GM23248 (cell line): ENCODE data around the gene SEMA4A. TPM values are rescaled to one million over a fixed set of nuclear protein-coding genes. Genes with fewer than 3 reads are reported as not detected.

ENCODE experiments used
- DNase-seq: peaks from one replicate; pipeline ENCODE4 v3.0.0-alpha.2; 2015
- H2AFZ ChIP-seq: fragments of 200-600 bp; sonication (generic); 2 replicates; pipeline ENCODE4 v1.6.1; 2016; ENCODE audit warnings: antibody characterized with exemption
- H3F3A ChIP-seq: fragments of 200-600 bp; sonication (generic); 2 replicates; pipeline ENCODE4 v1.6.1; 2016; ENCODE audit warnings: mild to moderate bottlenecking, antibody characterized with exemption, mixed run types; ENCODE audit not compliant: insufficient read depth
- H3K27ac ChIP-seq: fragments of 200-600 bp; sonication (generic); 2 replicates; pipeline ENCODE4 v1.5.1; 2016; ENCODE audit warnings: mild to moderate bottlenecking
- H3K27me3 ChIP-seq: fragments of 200-600 bp; sonication (generic); replicated peaks from 2 replicates; pipeline ENCODE4 v1.6.1; 2016; ENCODE audit warnings: mild to moderate bottlenecking; ENCODE audit not compliant: insufficient read depth
- H3K36me3 ChIP-seq: fragments of 200-600 bp; sonication (generic); 2 replicates; pipeline ENCODE4 v1.6.1; 2016; ENCODE audit warnings: low read depth, mild to moderate bottlenecking
- H3K4me1 ChIP-seq: fragments of 200-600 bp; sonication (generic); 2 replicates; pipeline ENCODE4 v1.6.1; 2016; ENCODE audit warnings: mild to moderate bottlenecking; ENCODE audit not compliant: insufficient read depth
- H3K4me2 ChIP-seq: fragments of 200-600 bp; sonication (generic); one replicate; pipeline ENCODE4 v1.6.1; 2016; ENCODE audit warnings: mild to moderate bottlenecking; ENCODE audit not compliant: unreplicated experiment
- H3K4me3 ChIP-seq: fragments of 200-600 bp; sonication (generic); 2 replicates; pipeline ENCODE4 v1.5.1; 2016; ENCODE audit warnings: mild to moderate bottlenecking
- H3K79me2 ChIP-seq: fragments of 200-600 bp; sonication (generic); 2 replicates; pipeline ENCODE4 v1.6.1; 2016; ENCODE audit warnings: mild to moderate bottlenecking; ENCODE audit not compliant: insufficient read depth
- H3K9ac ChIP-seq: fragments of 200-600 bp; sonication (generic); 2 replicates; pipeline ENCODE4 v1.6.1; 2016; ENCODE audit warnings: mild to moderate bottlenecking
- H3K9me2 ChIP-seq: fragments of 200-600 bp; sonication (generic); 2 replicates; pipeline ENCODE4 v1.6.1; 2016; ENCODE audit warnings: mixed run types, mild to moderate bottlenecking, moderate library complexity; ENCODE audit not compliant: insufficient read depth
- H3K9me3 ChIP-seq: fragments of 200-600 bp; sonication (generic); one replicate; pipeline ENCODE4 v1.6.1; 2017; ENCODE audit warnings: low read depth
- H4K20me1 ChIP-seq: fragments of 200-600 bp; sonication (generic); 2 replicates; pipeline ENCODE4 v1.6.0; 2016; ENCODE audit not compliant: insufficient read depth
- EZH2 ChIP-seq: fragments of 200-600 bp; sonication (generic); IDR thresholded peaks from 2 replicates; pipeline ENCODE4 v1.6.1; 2018; ENCODE audit warnings: antibody characterized with exemption, mild to moderate bottlenecking; ENCODE audit not compliant: insufficient read depth, poor library complexity, severe bottlenecking
- EZH2phosphoT487 ChIP-seq: fragments of 200-600 bp; sonication (generic); IDR thresholded peaks from 2 replicates; pipeline ENCODE4 v1.6.1; 2018; ENCODE audit warnings: antibody characterized with exemption, moderate library complexity, mild to moderate bottlenecking, low read depth; ENCODE audit not compliant: insufficient read depth
- WGBS, 2 experiments: methylation state at CpG; one replicate each; pipeline ENCODE4 v1.1.6; 2015 to 2017; ENCODE audit warnings: low lambda C conversion rate in 2 of 2, low coverage in 1 of 2; ENCODE audit errors: missing lambda C conversion rate in 2 of 2; 5-methylcytosine and 5-hydroxymethylcytosine counted together
- in situ Hi-C: fragments of 300-500 bp; cut with MboI; formaldehyde crosslinking; loops from 2 replicates; pipeline ENCODE4 v1.15.0; 2020
- polyA plus RNA-seq: library from polyadenylated mRNA; unstranded; fragments of >200 nt; fragmentation: Nextera tagmentation; extraction: Ambion mirVana; gene quantifications from 2 replicates; pipeline ENCODE4 v1.2.1, GENCODE V29; 2016
- total RNA-seq: library from RNA; depleted of rRNA; stranded (reverse); fragments of >200 nt; shearing (Covaris generic); gene quantifications from 2 replicates; pipeline ENCODE4 v1.2.3, GENCODE V29; 2014

The SEMA4A gene
- total and polyA plus RNA-seq, 2 experiments from 2014 or later: 0.35 to 1.1 TPM

DNA sequence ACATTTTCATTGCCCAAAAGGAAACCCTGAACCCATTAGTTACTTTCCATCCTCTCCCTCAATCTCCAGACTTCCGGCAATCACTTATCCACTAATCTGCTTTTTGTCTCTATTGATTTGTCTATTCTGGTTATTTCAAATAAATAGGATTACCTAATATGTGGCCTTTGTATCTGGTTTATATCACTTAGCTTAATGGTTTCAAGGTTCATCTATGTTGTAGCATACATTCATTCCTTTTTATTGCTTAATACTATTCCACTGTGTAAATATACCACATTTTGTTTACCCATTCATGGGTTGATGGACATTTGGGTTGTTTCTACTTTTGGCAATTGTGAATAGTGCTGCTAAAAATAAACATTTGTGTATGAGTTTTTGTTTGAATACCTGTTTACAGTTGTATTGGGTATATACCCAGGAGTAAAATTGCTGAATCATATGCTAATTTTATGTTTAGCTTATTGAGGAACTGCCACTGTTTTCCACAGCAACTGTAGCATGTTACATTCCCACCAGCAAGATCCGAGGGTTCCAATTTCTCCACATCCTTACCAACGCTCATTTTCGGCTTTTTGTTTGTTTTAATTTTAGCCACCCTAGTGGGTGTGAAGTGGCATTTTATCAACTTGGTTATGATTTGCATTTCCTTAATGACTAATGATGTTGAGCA lies 38.0 kb downstream of the SEMA4A start:
- no peak overlapping the region for H3K27ac ChIP-seq
- H4K20me1 ChIP-seq: no peaks in the 10 kb centered on the region
- no peak overlapping the region for H2AFZ ChIP-seq
- TF ChIP-seq EZH2: no peak
- no peaks in the 10 kb centered on the region for H3K27me3 ChIP-seq
- H3K9me2 ChIP-seq: no peaks in the 10 kb centered on the region
- no peaks in the 10 kb centered on the region for H3F3A ChIP-seq
- no peak for DNase-seq
- peaks cover 25% of the 10 kb centered on the region for H3K79me2 ChIP-seq
- no peak overlapping the region for H3K9ac ChIP-seq
- in situ Hi-C loops: no loop called here
- H3K9me3 ChIP-seq: no peaks in the 10 kb centered on the region
- H3K36me3 ChIP-seq: no peaks in the 10 kb centered on the region
- no peak overlapping the region for H3K4me2 ChIP-seq
- WGBS, 2 experiments: 70 to 75% methylated on average over 4 of the region's 4 CpGs
- H3K4me3 ChIP-seq: no peak overlapping the region
- peaks cover 5% of the 10 kb centered on the region; the same call in 1 of the 2 replicates for H3K4me1 ChIP-seq

DNA sequence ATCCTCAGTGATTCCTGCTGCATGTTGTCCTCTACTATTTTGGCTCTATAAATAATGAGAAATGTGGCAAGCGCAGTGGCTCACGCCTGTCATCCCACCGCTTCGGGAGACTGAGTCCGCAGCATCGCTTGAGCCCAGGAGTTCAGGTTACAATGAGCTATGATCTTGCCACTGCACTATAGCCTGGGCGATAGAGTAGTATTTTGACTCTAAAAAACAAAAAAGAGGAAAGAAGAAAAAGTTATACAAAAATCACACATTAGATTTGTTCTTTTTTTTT lies 39.8 kb downstream of the SEMA4A start:
- Histone ChIP-seq H3K4me3 (peak overlapping the region; percentile 90), H3K9ac (peak overlapping the region; percentile 87), H3K9me2 (no peaks in the 10 kb centered on the region), H2AFZ (peak overlapping the region; percentile 93), H3K4me2 (peak overlapping the region; percentile 70), H3K36me3 (no peaks in the 10 kb centered on the region), H3K79me2 (peaks cover 42% of the 10 kb centered on the region), H3K27me3 (no peaks in the 10 kb centered on the region), H4K20me1 (0 out of 2 replicates have a peak, but pooled peaks cover under 1% of the 10 kb centered on the region), H3K27ac (peak overlapping the region; percentile 70), H3K4me1 (peaks cover 5% of the 10 kb centered on the region; the same call in 1 of the 2 replicates), H3K9me3 (no peaks in the 10 kb centered on the region), H3F3A (no peaks in the 10 kb centered on the region)
- no peak for TF ChIP-seq EZH2phosphoT487
- TF ChIP-seq EZH2: no peak
- in situ Hi-C loops: no loop called here
- WGBS, 2 experiments: 61 to 64% methylated on average over 7 of the region's 7 CpGs
- DNase-seq: no peak

DNA sequence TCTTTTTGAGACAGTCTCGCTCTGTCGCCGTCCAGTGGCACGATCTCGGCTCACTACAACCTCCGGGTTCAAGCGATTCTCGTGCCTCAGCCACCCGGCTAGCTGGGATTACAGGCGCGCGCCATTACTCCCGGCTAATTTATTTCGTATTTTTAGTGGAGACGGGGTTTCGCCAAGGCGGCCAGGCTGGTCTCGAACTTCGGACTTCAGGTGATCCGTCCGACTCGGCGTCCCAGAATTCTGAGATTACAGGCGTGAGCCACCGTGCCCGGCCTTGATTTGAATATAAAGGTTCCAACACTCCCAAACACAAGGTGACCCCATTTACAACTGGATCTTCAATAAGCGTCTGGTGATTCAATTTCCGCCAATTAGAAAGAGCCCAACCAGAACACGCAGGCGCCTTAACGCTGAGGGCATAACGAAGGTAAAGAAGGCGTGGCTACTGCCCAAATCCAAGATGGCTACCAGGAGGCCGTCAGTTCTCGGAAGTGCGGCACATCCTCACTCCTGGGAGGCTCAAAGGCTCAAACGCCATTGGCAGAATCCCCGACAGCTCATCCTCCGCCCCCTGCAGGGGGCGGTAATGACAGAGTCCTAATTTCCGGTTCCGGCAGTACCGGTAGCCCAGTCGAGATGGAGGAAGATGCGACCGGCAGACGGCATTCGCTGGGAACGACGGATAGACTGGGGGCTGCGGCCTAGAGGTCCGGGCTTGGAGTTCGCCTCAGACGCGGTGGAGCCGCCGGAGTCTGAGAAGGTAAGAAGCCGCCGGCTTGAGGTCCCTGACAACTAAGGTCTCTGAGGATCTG lies 40.3 kb downstream of the SEMA4A start, which contains the start of gene SLC25A44:
SLC25A44 (plus strand) TSS at position 617 of the 812 bp plus-strand sequence. CDS start 5,744 bp downstream, outside the sequence.
- 0 out of 2 replicates have a peak, but pooled peaks cover 5% of the 10 kb centered on the region for H4K20me1 ChIP-seq
- no peaks in the 10 kb centered on the region for H3F3A ChIP-seq
- H3K27me3 ChIP-seq: no peaks in the 10 kb centered on the region
- peak within 1 kb of the TSS; percentile 93 for H2AFZ ChIP-seq
- peak; percentile 99 for DNase-seq
- peak within 1 kb of the TSS; percentile 90 for H3K4me3 ChIP-seq
- 1% methylated on average over 58 to 59 of the region's 59 CpGs for WGBS, 2 experiments
- H3K9me3 ChIP-seq: no peaks in the 10 kb centered on the region
- H3K79me2 ChIP-seq: peaks cover 48% of the 10 kb centered on the region
- peak within 1 kb of the TSS; percentile 70 for H3K27ac ChIP-seq
- in situ Hi-C loops: no loop called here
- no peaks in the 10 kb centered on the region for H3K36me3 ChIP-seq
- peak within 1 kb of the TSS; percentile 90 for H3K4me2 ChIP-seq
- H3K9ac ChIP-seq: peak within 1 kb of the TSS; percentile 87
- H3K4me1 ChIP-seq: peaks cover 5% of the 10 kb centered on the region; the same call in 1 of the 2 replicates
- TF ChIP-seq EZH2phosphoT487 (no peak), EZH2 (no peak)
- no peaks in the 10 kb centered on the region for H3K9me2 ChIP-seq

DNA sequence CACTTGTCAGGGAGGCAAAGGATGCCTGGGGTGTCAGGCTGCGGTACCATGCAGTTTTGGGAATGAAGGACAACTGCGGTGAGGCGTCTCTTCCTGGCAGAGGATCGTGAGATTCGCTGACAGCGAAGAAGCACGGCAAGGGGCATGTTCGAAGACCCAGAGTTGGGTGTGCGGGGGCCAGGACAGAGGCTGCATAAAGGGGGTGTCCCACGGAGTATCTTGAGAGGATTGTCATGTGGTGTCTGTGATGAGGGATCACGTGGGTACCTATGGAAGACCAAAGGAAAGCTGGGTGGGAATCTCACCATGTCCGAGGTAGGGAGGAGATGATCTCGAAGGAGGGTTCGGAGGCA lies 40.9 kb downstream of the SEMA4A start:
- Histone ChIP-seq H3K79me2 (peaks cover 53% of the 10 kb centered on the region), H3K4me2 (peak overlapping the region; percentile 90), H3K27me3 (no peaks in the 10 kb centered on the region), H3K9me2 (no peaks in the 10 kb centered on the region), H3K9ac (peak overlapping the region; percentile 85), H3K4me1 (peaks cover 5% of the 10 kb centered on the region; the same call in 1 of the 2 replicates), H3K9me3 (no peaks in the 10 kb centered on the region), H2AFZ (peak overlapping the region; percentile 64), H3K36me3 (no peaks in the 10 kb centered on the region), H3K4me3 (peak overlapping the region; percentile 90), H3K27ac (peak overlapping the region; percentile 64), H4K20me1 (0 out of 2 replicates have a peak, but pooled peaks cover 5% of the 10 kb centered on the region), H3F3A (no peaks in the 10 kb centered on the region)
- in situ Hi-C loops: no loop called here
- peak; percentile 62 for DNase-seq
- TF ChIP-seq EZH2phosphoT487: no peak
- TF ChIP-seq EZH2: no peak
- WGBS, 2 experiments: 2 to 9% methylated on average over 10 to 14 of the region's 14 CpGs
